DND-41 (cell line): ENCODE measurements around the gene RNGTT.

ENCODE experiments used
- ATAC-seq: fragments of 200-7000 bp; cut with Tn5 transposase; 3 replicates; pipeline ENCODE4 v1.9.1; 2021; ENCODE audit warnings: low read depth; ENCODE audit not compliant: insufficient read depth
- DNase-seq: peaks from one replicate; pipeline ENCODE4 v3.0.0-alpha.2; 2020
- H2AFZ ChIP-seq: 2 replicates; pipeline ENCODE4 v1.6.0; 2012; ENCODE audit warnings: low read depth, low read length
- H3K27ac ChIP-seq: 2 replicates; pipeline ENCODE4 v1.5.1; 2012; ENCODE audit warnings: low read length, inconsistent platforms
- H3K27me3 ChIP-seq: fragments of 200-600 bp; sonication (generic); 2 replicates; pipeline ENCODE4 v1.6.0; 2012; ENCODE audit warnings: low read length, mild to moderate bottlenecking, inconsistent platforms; ENCODE audit not compliant: insufficient read depth, poor library complexity
- H3K36me3 ChIP-seq: 2 replicates; pipeline ENCODE4 v1.5.1; 2012; ENCODE audit warnings: low read length, inconsistent platforms; ENCODE audit not compliant: insufficient read depth
- H3K4me1 ChIP-seq: 2 replicates; pipeline ENCODE4 v1.5.1; 2012; ENCODE audit warnings: mild to moderate bottlenecking, low read length; ENCODE audit not compliant: insufficient read depth
- H3K4me2 ChIP-seq: 2 replicates; pipeline ENCODE4 v1.6.0; 2012; ENCODE audit warnings: mild to moderate bottlenecking, moderate library complexity, low read length, inconsistent platforms; ENCODE audit not compliant: insufficient read depth
- H3K4me3 ChIP-seq, 2 experiments: fragments of 200-600 bp in 1 of 2; shearing (Covaris generic) in 1 of 2; 2 replicates each; pipeline ENCODE4 v1.5.1; 2012 to 2016; ENCODE audit warnings: inconsistent platforms in 2 of 2, low read length in 2 of 2, mild to moderate bottlenecking in 2 of 2, low read depth in 1 of 2, moderate library complexity in 1 of 2
- H3K79me2 ChIP-seq: 2 replicates; pipeline ENCODE4 v1.6.0; 2012; ENCODE audit warnings: low read length, inconsistent platforms; ENCODE audit not compliant: insufficient read depth
- H3K9ac ChIP-seq: 2 replicates; pipeline ENCODE4 v1.6.0; 2012; ENCODE audit warnings: low read depth, mild to moderate bottlenecking, inconsistent platforms, low read length, moderate library complexity
- H3K9me3 ChIP-seq: 2 replicates; pipeline ENCODE4 v1.5.1; 2012; ENCODE audit warnings: low read length, moderate library complexity, mild to moderate bottlenecking, inconsistent platforms; ENCODE audit not compliant: insufficient read depth, severe bottlenecking
- H4K20me1 ChIP-seq: 2 replicates; pipeline ENCODE4 v1.6.0; 2012; ENCODE audit warnings: low read length; ENCODE audit not compliant: insufficient read depth
- EZH2 ChIP-seq: IDR thresholded peaks from 3 replicates; pipeline ENCODE4 v1.6.1; 2012; ENCODE audit warnings: borderline replicate concordance, low read depth, mild to moderate bottlenecking, moderate library complexity, low read length, inconsistent platforms; ENCODE audit not compliant: severe bottlenecking
- TF ChIP-seq, protein P1 (sequence below): IDR thresholded peaks from 2 replicates; pipeline ENCODE4 v1.5.1; 2012; ENCODE audit warnings: borderline replicate concordance, low read length, moderate library complexity, mild to moderate bottlenecking; ENCODE audit not compliant: poor library complexity, severe bottlenecking; ENCODE audit errors: extremely low read depth

RNGTT gene

DNA sequence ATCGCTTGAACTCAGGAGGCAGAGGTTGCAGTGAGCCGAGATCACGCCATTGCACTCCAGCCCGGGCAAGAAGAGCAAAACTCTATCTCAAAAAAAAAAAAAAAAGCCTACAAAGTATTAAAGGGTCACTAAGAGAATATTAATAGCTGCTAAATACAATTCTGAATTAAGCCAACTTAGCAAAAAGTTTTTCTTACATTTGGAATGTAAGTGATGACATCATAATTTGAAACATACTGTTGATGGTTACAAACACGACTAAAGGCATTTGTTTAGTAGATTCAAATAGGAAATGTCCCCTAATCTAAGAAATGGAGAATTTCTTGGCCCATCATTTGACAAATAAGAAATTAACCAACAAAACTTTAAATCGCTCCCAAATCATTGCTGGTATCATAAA lies 282.8 kb downstream of the RNGTT start:
- no peak overlapping the region for H3K4me2 ChIP-seq
- H3K9me3 ChIP-seq = no peaks in the 10 kb centered on the region
- no peaks in the 10 kb centered on the region for H4K20me1 ChIP-seq
- ATAC-seq = no peak
- no peak overlapping the region for H2AFZ ChIP-seq
- no peak for DNase-seq
- TF ChIP-seq EZH2 = no peak
- TF ChIP-seq, protein P1, sequence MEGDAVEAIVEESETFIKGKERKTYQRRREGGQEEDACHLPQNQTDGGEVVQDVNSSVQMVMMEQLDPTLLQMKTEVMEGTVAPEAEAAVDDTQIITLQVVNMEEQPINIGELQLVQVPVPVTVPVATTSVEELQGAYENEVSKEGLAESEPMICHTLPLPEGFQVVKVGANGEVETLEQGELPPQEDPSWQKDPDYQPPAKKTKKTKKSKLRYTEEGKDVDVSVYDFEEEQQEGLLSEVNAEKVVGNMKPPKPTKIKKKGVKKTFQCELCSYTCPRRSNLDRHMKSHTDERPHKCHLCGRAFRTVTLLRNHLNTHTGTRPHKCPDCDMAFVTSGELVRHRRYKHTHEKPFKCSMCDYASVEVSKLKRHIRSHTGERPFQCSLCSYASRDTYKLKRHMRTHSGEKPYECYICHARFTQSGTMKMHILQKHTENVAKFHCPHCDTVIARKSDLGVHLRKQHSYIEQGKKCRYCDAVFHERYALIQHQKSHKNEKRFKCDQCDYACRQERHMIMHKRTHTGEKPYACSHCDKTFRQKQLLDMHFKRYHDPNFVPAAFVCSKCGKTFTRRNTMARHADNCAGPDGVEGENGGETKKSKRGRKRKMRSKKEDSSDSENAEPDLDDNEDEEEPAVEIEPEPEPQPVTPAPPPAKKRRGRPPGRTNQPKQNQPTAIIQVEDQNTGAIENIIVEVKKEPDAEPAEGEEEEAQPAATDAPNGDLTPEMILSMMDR = no peak
- peaks cover 2% of the 10 kb centered on the region; the same call in 1 of the 2 replicates for H3K36me3 ChIP-seq
- no peaks in the 10 kb centered on the region for H3K79me2 ChIP-seq
- H3K4me1 ChIP-seq = no peaks in the 10 kb centered on the region
- H3K4me3 ChIP-seq = no peak overlapping the region
- H3K27ac ChIP-seq = no peak overlapping the region
- H3K9ac ChIP-seq = no peak overlapping the region
- no peaks in the 10 kb centered on the region for H3K27me3 ChIP-seq

DNA sequence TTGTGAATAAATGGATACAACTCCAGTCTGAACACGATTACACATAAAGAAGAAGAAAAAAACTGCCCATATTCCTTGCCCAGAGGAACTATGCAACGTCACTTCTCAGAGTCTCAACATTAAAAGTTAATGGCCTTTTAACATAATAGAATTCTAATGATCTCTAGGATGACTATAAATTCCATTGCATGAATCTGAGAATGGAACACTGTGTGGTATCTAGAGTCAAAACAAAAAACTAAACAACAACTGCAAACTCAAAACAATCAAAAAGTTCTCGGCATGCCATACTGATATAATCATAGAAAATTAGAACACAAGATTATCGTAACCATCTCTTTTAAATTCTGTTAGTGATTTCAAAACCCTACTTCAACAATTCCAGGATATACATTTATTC lies 283.6 kb downstream of the RNGTT start:
- Histone ChIP-seq H3K36me3 (peaks cover 2% of the 10 kb centered on the region; the same call in 1 of the 2 replicates), H4K20me1 (no peaks in the 10 kb centered on the region), H3K27me3 (no peaks in the 10 kb centered on the region), H3K9me3 (no peaks in the 10 kb centered on the region), H3K9ac (no peak overlapping the region), H3K4me2 (no peak overlapping the region), H3K4me3 (no peak overlapping the region), H3K4me1 (no peaks in the 10 kb centered on the region), H3K79me2 (no peaks in the 10 kb centered on the region), H3K27ac (no peak overlapping the region), H2AFZ (no peak overlapping the region)
- TF ChIP-seq, protein P1 = no peak
- TF ChIP-seq EZH2 = no peak
- DNase-seq (no peak), ATAC-seq (no peak)

DNA sequence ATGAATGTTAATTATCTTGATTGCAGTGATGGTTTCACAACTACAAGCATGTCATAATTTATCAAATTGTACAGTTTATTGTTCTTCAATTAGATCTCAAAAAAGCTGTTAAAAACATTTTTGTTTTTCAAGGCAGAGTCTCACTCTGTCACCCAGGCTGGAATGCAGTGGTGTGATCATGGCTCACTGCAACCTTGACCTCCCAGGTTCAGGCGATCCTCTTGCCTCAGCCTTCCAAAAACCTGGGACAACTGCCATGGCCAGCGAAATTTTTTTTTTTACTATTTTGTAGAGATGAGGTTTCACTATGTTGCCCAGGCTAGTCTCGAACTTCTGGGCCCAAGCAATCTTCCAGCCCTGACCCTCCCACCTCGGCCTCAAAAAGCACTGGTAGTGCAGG lies 286.1 kb downstream of the RNGTT start:
- H3K79me2 ChIP-seq = no peaks in the 10 kb centered on the region
- H3K4me3 ChIP-seq = no peak overlapping the region
- TF ChIP-seq, protein P1 = no peak
- TF ChIP-seq EZH2 = no peak
- H3K27ac ChIP-seq = no peak overlapping the region
- no peak overlapping the region for H3K9ac ChIP-seq
- no peak overlapping the region for H2AFZ ChIP-seq
- no peaks in the 10 kb centered on the region for H3K27me3 ChIP-seq
- ATAC-seq = no peak
- no peaks in the 10 kb centered on the region for H3K9me3 ChIP-seq
- H3K36me3 ChIP-seq = peaks cover 6% of the 10 kb centered on the region; the same call in 1 of the 2 replicates
- no peaks in the 10 kb centered on the region for H4K20me1 ChIP-seq
- H3K4me1 ChIP-seq = no peaks in the 10 kb centered on the region
- H3K4me2 ChIP-seq = no peak overlapping the region
- no peak for DNase-seq

DNA sequence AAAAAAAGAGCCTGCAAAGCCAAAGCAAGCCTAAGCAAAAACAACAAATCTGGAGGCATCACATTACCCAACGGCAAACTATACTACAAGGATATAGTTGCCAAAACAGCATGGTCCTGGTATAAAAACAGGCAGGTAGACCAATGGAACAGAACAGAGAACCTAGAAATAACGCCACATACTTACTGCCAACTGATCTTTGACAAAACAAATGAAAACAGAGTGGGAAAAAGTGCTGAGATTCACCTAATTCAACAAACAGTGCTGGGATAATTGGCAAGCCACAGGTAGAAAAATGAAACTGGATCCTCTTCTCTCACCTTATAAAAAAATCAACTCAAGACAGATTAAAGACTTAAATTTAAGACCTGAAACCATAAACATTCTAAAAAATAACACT lies 291.8 kb downstream of the RNGTT start:
- no peak overlapping the region for H3K4me3 ChIP-seq
- H3K79me2 ChIP-seq = no peaks in the 10 kb centered on the region
- TF ChIP-seq, protein P1 = no peak
- TF ChIP-seq EZH2 = no peak
- H2AFZ ChIP-seq = no peak overlapping the region
- no peaks in the 10 kb centered on the region for H3K27me3 ChIP-seq
- H4K20me1 ChIP-seq = no peaks in the 10 kb centered on the region
- H3K27ac ChIP-seq = no peak overlapping the region
- H3K4me2 ChIP-seq = no peak overlapping the region
- H3K9ac ChIP-seq = no peak overlapping the region
- peaks cover 21% of the 10 kb centered on the region for H3K9me3 ChIP-seq
- DNase-seq = no peak
- H3K36me3 ChIP-seq = peaks cover 37% of the 10 kb centered on the region
- no peaks in the 10 kb centered on the region for H3K4me1 ChIP-seq
- no peak for ATAC-seq
